PC-3 (cell line): ENCODE results near the gene TSHZ3. TPM values are rescaled to one million over a fixed set of nuclear protein-coding genes. Genes with fewer than 3 reads are reported as not detected.

Source experiments
- ATAC-seq: fragments of 200-7000 bp; cut with Tn5 transposase; 2 replicates; pipeline ENCODE4 v1.9.1; 2020; ENCODE audit warnings: mild to moderate bottlenecking, moderate library complexity
- BruUV-seq: library from RNA; stranded (reverse); fragments of 400-500 nt; replicated peaks from 2 replicates; lab custom pipeline; 2021; lab: Mats Ljungman, UMichigan
- CTCF ChIA-PET: fragments of 300-600 bp; sonication (Branson Sonifier 250); formaldehyde crosslinking; loops from one replicate; lab custom pipeline; 2022; ENCODE audit warnings: antibody characterized with exemption; lab: Charles Lee
- POLR2A ChIA-PET: fragments of 300-600 bp; sonication (Branson Sonifier 250); formaldehyde crosslinking; loops from one replicate; lab custom pipeline; 2022; ENCODE audit warnings: antibody characterized with exemption; ENCODE audit not compliant: unreplicated experiment; lab: Charles Lee
- DNase-seq: peaks from one replicate; pipeline ENCODE4 v3.0.0-alpha.2; 2015
- H2AFZ ChIP-seq: fragments of 300-600 bp; sonication (generic); 2 replicates; pipeline ENCODE4 v1.6.0; 2016; ENCODE audit warnings: antibody characterized with exemption, low read length
- H3F3A ChIP-seq: fragments of 300-600 bp; sonication (generic); one replicate; pipeline ENCODE4 v1.6.0; 2017; ENCODE audit warnings: antibody characterized with exemption, low read length, control low read depth, mild to moderate bottlenecking; ENCODE audit not compliant: unreplicated experiment
- H3K27ac ChIP-seq: fragments of 300-600 bp; sonication (generic); 2 replicates; pipeline ENCODE4 v1.5.1; 2016; ENCODE audit warnings: mild to moderate bottlenecking, low read length
- H3K27me3 ChIP-seq: fragments of 300-600 bp; sonication (generic); 2 replicates; pipeline ENCODE4 v1.6.1; 2016; ENCODE audit warnings: low read length, mixed read lengths
- H3K36me3 ChIP-seq: fragments of 300-600 bp; sonication (generic); 2 replicates; pipeline ENCODE4 v1.6.1; 2016; ENCODE audit warnings: low read depth, mixed run types, low read length, mixed read lengths
- H3K4me1 ChIP-seq: fragments of 300-600 bp; sonication (generic); 2 replicates; pipeline ENCODE4 v1.5.1; 2016; ENCODE audit warnings: low read length; ENCODE audit not compliant: insufficient read depth
- H3K4me2 ChIP-seq: fragments of 300-600 bp; sonication (generic); 2 replicates; pipeline ENCODE4 v1.6.0; 2016; ENCODE audit warnings: low read length
- H3K4me3 ChIP-seq: fragments of 300-600 bp; sonication (generic); 2 replicates; pipeline ENCODE4 v1.5.1; 2016; ENCODE audit warnings: mild to moderate bottlenecking, low read length, mixed read lengths
- H3K79me2 ChIP-seq: fragments of 300-600 bp; sonication (generic); 2 replicates; pipeline ENCODE4 v1.6.1; 2017; ENCODE audit warnings: low read length, mixed read lengths
- H3K9ac ChIP-seq: fragments of 300-600 bp; sonication (generic); 2 replicates; pipeline ENCODE4 v1.6.0; 2016; ENCODE audit warnings: mild to moderate bottlenecking, low read length
- H3K9me2 ChIP-seq: fragments of 300-600 bp; sonication (generic); replicated peaks from 2 replicates; pipeline ENCODE4 v1.6.1; 2016; ENCODE audit warnings: mixed run types, low read length, mixed read lengths
- H3K9me3 ChIP-seq: fragments of 300-600 bp; sonication (generic); 2 replicates; pipeline ENCODE4 v1.6.1; 2016; ENCODE audit warnings: low read length, mixed read lengths
- H4K20me1 ChIP-seq: fragments of 300-600 bp; sonication (generic); 2 replicates; pipeline ENCODE4 v1.6.1; 2016; ENCODE audit warnings: low read length, mixed read lengths
- EZH2 ChIP-seq: fragments of 300-600 bp; sonication (generic); IDR thresholded peaks from one replicate; pipeline ENCODE4 v1.6.1; 2017; ENCODE audit warnings: antibody characterized with exemption, mild to moderate bottlenecking, low read length; ENCODE audit not compliant: unreplicated experiment
- EZH2phosphoT487 ChIP-seq: fragments of 300-600 bp; sonication (generic); IDR thresholded peaks from 2 replicates; pipeline ENCODE4 v1.6.1; 2018; ENCODE audit warnings: mild to moderate bottlenecking, antibody characterized with exemption, low read length, borderline replicate concordance
- intact Hi-C: fragments of 100-400 bp; cut with micrococcal nuclease; formaldehyde crosslinking; loops from 2 replicates; pipeline ENCODE4 v1.9.0; 2023
- total RNA-seq: library from RNA; depleted of rRNA; stranded (reverse); fragments of >200 nt; gene quantifications from 2 replicates; pipeline ENCODE4 v1.2.3, GENCODE V29; 2014
- TF ChIP-seq, protein P1 (sequence below): fragments of 300-600 bp; sonication (generic); conservative IDR thresholded peaks from 2 replicates; pipeline ENCODE4 v1.5.1; 2017; ENCODE audit warnings: antibody characterized with exemption, low read depth, mild to moderate bottlenecking, low read length

TSHZ3 gene
- total RNA-seq, 1 experiment from 2014 or later, result 0.18 TPM

DNA sequence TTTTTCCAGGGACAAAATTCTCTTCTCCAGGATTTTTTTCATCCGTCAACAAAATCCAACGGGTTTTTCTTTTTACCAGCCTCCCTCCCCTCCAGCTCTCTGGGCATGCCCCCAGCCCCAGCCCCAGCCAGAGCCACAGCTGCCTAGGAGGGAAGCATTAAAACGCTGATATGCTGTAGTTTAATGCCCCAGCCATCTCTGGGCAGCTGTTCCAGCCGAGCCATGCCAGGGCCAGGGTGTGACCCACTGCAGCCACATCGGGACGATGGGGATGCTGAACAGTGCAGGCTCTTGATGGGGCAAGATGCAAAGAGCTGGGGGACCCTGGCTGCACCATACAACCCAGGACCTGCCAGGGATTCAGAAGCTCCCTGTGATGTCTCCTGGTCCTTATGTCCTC is 32.1 kb downstream of the TSHZ3 start:
- no peaks in the 10 kb centered on the region for H3K27me3 ChIP-seq
- ATAC-seq, result no peak
- ChIA-PET CTCF (no interaction called here), POLR2A (no interaction called here)
- H3K9ac ChIP-seq, result no peak overlapping the region
- no TSS peak for BruUV-seq
- no peaks in the 10 kb centered on the region for H3K9me2 ChIP-seq
- H3K4me1 ChIP-seq, result no peaks in the 10 kb centered on the region
- no peak overlapping the region for H3K27ac ChIP-seq
- H2AFZ ChIP-seq, result no peak overlapping the region
- no peaks in the 10 kb centered on the region for H3K79me2 ChIP-seq
- DNase-seq, result no peak
- intact Hi-C loops, result no loop called here
- no peak overlapping the region for H3K4me2 ChIP-seq
- no peaks in the 10 kb centered on the region for H4K20me1 ChIP-seq
- TF ChIP-seq EZH2 (no peak), EZH2phosphoT487 (no peak)
- TF ChIP-seq, protein P1, sequence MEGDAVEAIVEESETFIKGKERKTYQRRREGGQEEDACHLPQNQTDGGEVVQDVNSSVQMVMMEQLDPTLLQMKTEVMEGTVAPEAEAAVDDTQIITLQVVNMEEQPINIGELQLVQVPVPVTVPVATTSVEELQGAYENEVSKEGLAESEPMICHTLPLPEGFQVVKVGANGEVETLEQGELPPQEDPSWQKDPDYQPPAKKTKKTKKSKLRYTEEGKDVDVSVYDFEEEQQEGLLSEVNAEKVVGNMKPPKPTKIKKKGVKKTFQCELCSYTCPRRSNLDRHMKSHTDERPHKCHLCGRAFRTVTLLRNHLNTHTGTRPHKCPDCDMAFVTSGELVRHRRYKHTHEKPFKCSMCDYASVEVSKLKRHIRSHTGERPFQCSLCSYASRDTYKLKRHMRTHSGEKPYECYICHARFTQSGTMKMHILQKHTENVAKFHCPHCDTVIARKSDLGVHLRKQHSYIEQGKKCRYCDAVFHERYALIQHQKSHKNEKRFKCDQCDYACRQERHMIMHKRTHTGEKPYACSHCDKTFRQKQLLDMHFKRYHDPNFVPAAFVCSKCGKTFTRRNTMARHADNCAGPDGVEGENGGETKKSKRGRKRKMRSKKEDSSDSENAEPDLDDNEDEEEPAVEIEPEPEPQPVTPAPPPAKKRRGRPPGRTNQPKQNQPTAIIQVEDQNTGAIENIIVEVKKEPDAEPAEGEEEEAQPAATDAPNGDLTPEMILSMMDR, result no peak
- no peak overlapping the region for H3K4me3 ChIP-seq
- H3K9me3 ChIP-seq, result no peaks in the 10 kb centered on the region
- no peaks in the 10 kb centered on the region for H3K36me3 ChIP-seq
- H3F3A ChIP-seq, result no peaks in the 10 kb centered on the region

- CTCF ChIA-PET, result no interaction called here
- Histone ChIP-seq H4K20me1 (no peaks in the 10 kb centered on the region), H3K4me3 (no peak overlapping the region), H3K4me1 (no peaks in the 10 kb centered on the region), H3K27ac (no peak overlapping the region), H2AFZ (no peak overlapping the region), H3K79me2 (no peaks in the 10 kb centered on the region), H3K9me3 (no peaks in the 10 kb centered on the region), H3K9ac (no peak overlapping the region), H3K4me2 (no peak overlapping the region), H3F3A (no peaks in the 10 kb centered on the region), H3K36me3 (no peaks in the 10 kb centered on the region), H3K9me2 (no peaks in the 10 kb centered on the region), H3K27me3 (no peaks in the 10 kb centered on the region)
- intact Hi-C loops, result no loop called here
- BruUV-seq, result no TSS peak
- DNase-seq, result no peak
- POLR2A ChIA-PET, result no interaction called here
- no peak for ATAC-seq
- TF ChIP-seq EZH2 (no peak), EZH2phosphoT487 (no peak)
- TF ChIP-seq, protein P1, result no peak
Measured at GRCh38 chr19:31316201-31316951, 32.9 kb downstream of the TSHZ3 start.

DNA sequence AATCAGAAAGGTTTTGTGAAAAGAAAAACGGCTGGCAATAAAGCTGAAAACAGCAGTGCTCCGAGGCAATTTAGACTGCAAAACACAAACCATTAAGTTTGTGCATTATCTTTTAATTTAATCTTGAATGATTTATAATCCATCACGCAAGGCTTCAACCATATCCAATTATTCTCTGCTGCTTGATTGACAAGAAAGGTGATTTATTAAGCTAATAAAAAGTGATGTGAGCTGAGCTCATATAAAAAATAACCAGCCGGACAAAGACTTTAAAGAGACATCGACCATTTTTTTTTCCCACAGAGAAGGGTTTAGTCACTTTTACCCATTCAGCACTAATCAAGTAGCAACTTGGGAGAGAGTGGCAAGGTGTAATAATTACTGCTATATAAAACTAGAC is 33.6 kb downstream of the TSHZ3 start:
- TF ChIP-seq, protein P1, result no peak
- TF ChIP-seq EZH2 (no peak), EZH2phosphoT487 (no peak)
- no peak for ATAC-seq

More for the DNA sequence above, 33.6 kb downstream of the TSHZ3 start:
- intact Hi-C loops, result no loop called here
- Histone ChIP-seq H3K4me2 (no peak overlapping the region), H3F3A (no peaks in the 10 kb centered on the region), H3K9me2 (no peaks in the 10 kb centered on the region), H3K27me3 (no peaks in the 10 kb centered on the region), H3K27ac (no peak overlapping the region), H3K36me3 (no peaks in the 10 kb centered on the region), H3K4me1 (no peaks in the 10 kb centered on the region), H3K9me3 (no peaks in the 10 kb centered on the region), H3K9ac (no peak overlapping the region), H3K4me3 (no peak overlapping the region), H3K79me2 (no peaks in the 10 kb centered on the region), H4K20me1 (no peaks in the 10 kb centered on the region), H2AFZ (no peak overlapping the region)
- CTCF ChIA-PET, result no interaction called here
- no peak for DNase-seq
- POLR2A ChIA-PET, result no interaction called here
- no TSS peak for BruUV-seq
